GM12878 (cell line): ENCODE data around the gene ATG5.

Source experiments
- BHLHE40 ChIP-seq, 2 experiments: fragments of 450-650 bp in 1 of 2; IDR thresholded peaks; 2 replicates each; pipeline ENCODE4 v1.6.1; 2011 to 2017; ENCODE audit warnings: low read depth in 2 of 2, borderline replicate concordance in 1 of 2, improper control_type of control experiment in 1 of 2, low read length in 1 of 2, mild to moderate bottlenecking in 1 of 2
- CHD1 ChIP-seq: IDR thresholded peaks from 2 replicates; pipeline ENCODE4 v1.6.1; 2012; ENCODE audit warnings: low read depth, low read length, improper control_type of control experiment
- CTCF ChIP-seq, 3 experiments: IDR thresholded peaks in 2 of 3; conservative IDR thresholded peaks in 1 of 3; 2 replicates each; pipeline ENCODE4 v1.5.1; 2011; ENCODE audit warnings: low read depth in 3 of 3, low read length in 3 of 3, mild to moderate bottlenecking in 3 of 3, control low read depth in 2 of 3, moderate library complexity in 2 of 3, inconsistent platforms in 1 of 3, mixed read lengths in 1 of 3; ENCODE audit not compliant: control insufficient read depth in 2 of 3, insufficient read depth in 1 of 3; ENCODE audit errors: extremely low read depth in 1 of 3
- EP300 ChIP-seq, 2 experiments: fragments of 150-350 bp in 1 of 2; IDR thresholded peaks; 2 replicates each; pipeline ENCODE4 v1.6.1; 2011 to 2012; ENCODE audit warnings: low read depth in 2 of 2, low read length in 2 of 2, borderline replicate concordance in 1 of 2, improper control_type of control experiment in 1 of 2, inconsistent platforms in 1 of 2; ENCODE audit not compliant: control insufficient read depth in 1 of 2
- ETV6 ChIP-seq, 2 experiments: fragments of 450-650 bp in 1 of 2; IDR thresholded peaks in 1 of 2; conservative IDR thresholded peaks in 1 of 2; 2 replicates each; pipeline ENCODE4 v1.6.1; 2014; ENCODE audit warnings: antibody characterized with exemption in 1 of 2, borderline replicate concordance in 1 of 2, low read depth in 1 of 2, mild to moderate bottlenecking in 1 of 2, moderate library complexity in 1 of 2
- EZH2 ChIP-seq: IDR thresholded peaks from 2 replicates; pipeline ENCODE4 v1.6.1; 2012; ENCODE audit warnings: low read depth, mild to moderate bottlenecking, control low read depth, inconsistent platforms, low read length, borderline replicate concordance; ENCODE audit not compliant: control insufficient read depth
- FOS ChIP-seq: IDR thresholded peaks from 3 replicates; pipeline ENCODE4 v1.6.1; 2011; ENCODE audit warnings: borderline replicate concordance; ENCODE audit not compliant: insufficient read length; ENCODE audit errors: extremely low read depth
- KDM1A ChIP-seq: fragments of 200-600 bp; sonication (generic); IDR thresholded peaks from 2 replicates; pipeline ENCODE4 v1.6.1; 2016; ENCODE audit warnings: borderline replicate concordance
- POLR2A ChIP-seq: IDR thresholded peaks from 2 replicates; pipeline ENCODE4 v1.6.1; 2011; ENCODE audit warnings: low read depth, mild to moderate bottlenecking, low read length
- POLR2AphosphoS5 ChIP-seq: IDR thresholded peaks from 2 replicates; pipeline ENCODE4 v1.6.1; 2011; ENCODE audit warnings: mild to moderate bottlenecking, low read length, inconsistent platforms
- RCOR1 ChIP-seq: conservative IDR thresholded peaks from 2 replicates; pipeline ENCODE4 v1.6.1; 2012; ENCODE audit warnings: low read depth, low read length, improper control_type of control experiment
- SPI1 ChIP-seq: IDR thresholded peaks from 2 replicates; pipeline ENCODE4 v1.6.1; 2011; ENCODE audit warnings: low read depth, mild to moderate bottlenecking, low read length, moderate library complexity, borderline replicate concordance; ENCODE audit not compliant: insufficient read depth
- YY1 ChIP-seq: IDR thresholded peaks from 2 replicates; pipeline ENCODE4 v1.6.1; 2011; ENCODE audit warnings: low read depth, mild to moderate bottlenecking, low read length

- TF ChIP-seq POLR2A, result no peak
- TF ChIP-seq CTCF (IDR thresholded peaks at IDR 0.05 in 2 of 3, conservative IDR thresholded peaks at IDR 0.05 in 1 of 3; ENCODE audit: control insufficient read depth in 2 of 3, extremely low read depth in 1 of 3, insufficient read depth in 1 of 3, low read depth in 3 of 3, low read length in 3 of 3), result no peak
- TF ChIP-seq FOS, result no peak
- TF ChIP-seq POLR2AphosphoS5, result no peak
- no peak for TF ChIP-seq EZH2
- no peak for TF ChIP-seq EP300 (IDR thresholded peaks at IDR 0.05; ENCODE audit: borderline replicate concordance in 1 of 2, control insufficient read depth in 1 of 2, low read depth in 2 of 2, low read length in 2 of 2)
- no peak for TF ChIP-seq BHLHE40 (IDR thresholded peaks at IDR 0.05; ENCODE audit: borderline replicate concordance in 1 of 2, low read depth in 2 of 2, low read length in 1 of 2)
- no peak for TF ChIP-seq YY1
- TF ChIP-seq SPI1, result no peak
- TF ChIP-seq KDM1A, result no peak
- TF ChIP-seq CHD1, result no peak
- no peak for TF ChIP-seq RCOR1
- no peak for TF ChIP-seq ETV6 (conservative IDR thresholded peaks at IDR 0.05 in 1 of 2, IDR thresholded peaks at IDR 0.05 in 1 of 2; ENCODE audit: borderline replicate concordance in 1 of 2, low read depth in 1 of 2)
Measured at GRCh38 chr6:106161311-106161874, 164.2 kb downstream of the ATG5 start.
